HL-60 (cell line): ENCODE measurements around the gene IGFN1.

Experiments
- DNase-seq, 2 experiments: peaks; one replicate each; pipeline ENCODE4 v3.0.0-alpha.2; 2010 to 2020; ENCODE audit warnings: low read depth in 1 of 2, low spot score in 1 of 2
- H3K27ac ChIP-seq: fragments of 250-450 bp; sonication (Bioruptor Pico); replicated peaks from 2 replicates; pipeline ENCODE4 v1.5.1; 2020; ENCODE audit warnings: mild to moderate bottlenecking, moderate library complexity
- H3K27me3 ChIP-seq: fragments of 250-450 bp; sonication (Bioruptor Pico); 2 replicates; pipeline ENCODE4 v1.5.1; 2021; ENCODE audit warnings: mild to moderate bottlenecking, moderate library complexity; ENCODE audit not compliant: insufficient read depth, poor library complexity, severe bottlenecking
- H3K4me3 ChIP-seq: replicated peaks from 2 replicates; pipeline ENCODE4 v1.5.1; 2011; ENCODE audit warnings: mild to moderate bottlenecking, control low read depth, low read length; ENCODE audit not compliant: insufficient read depth
- GABPA ChIP-seq: IDR thresholded peaks from 2 replicates; pipeline ENCODE4 v1.6.1; 2012; ENCODE audit warnings: low read depth
- POLR2AphosphoS5 ChIP-seq: IDR thresholded peaks from 2 replicates; pipeline ENCODE4 v1.6.1; 2012; ENCODE audit warnings: low read depth
- SPI1 ChIP-seq: IDR thresholded peaks from 2 replicates; pipeline ENCODE4 v1.6.1; 2012; ENCODE audit warnings: low read depth, mild to moderate bottlenecking, borderline replicate concordance
- long read RNA-seq: library from polyadenylated mRNA; unstranded; transcript quantifications from one replicate; pipeline ENCODE4 v2.0.0, GENCODE V29; 2020
- TF ChIP-seq, protein P1 (sequence below): IDR thresholded peaks from 2 replicates; pipeline ENCODE4 v1.6.1; 2012; ENCODE audit warnings: low read depth; ENCODE audit not compliant: insufficient replicate concordance
- TF ChIP-seq, protein P2 (sequence below): IDR thresholded peaks from one replicate; pipeline ENCODE4 v1.5.1; 2011; ENCODE audit warnings: low read length, control low read depth, inconsistent platforms; ENCODE audit not compliant: insufficient read depth

IGFN1 gene
- long read RNA-seq: 0 reads

DNA sequence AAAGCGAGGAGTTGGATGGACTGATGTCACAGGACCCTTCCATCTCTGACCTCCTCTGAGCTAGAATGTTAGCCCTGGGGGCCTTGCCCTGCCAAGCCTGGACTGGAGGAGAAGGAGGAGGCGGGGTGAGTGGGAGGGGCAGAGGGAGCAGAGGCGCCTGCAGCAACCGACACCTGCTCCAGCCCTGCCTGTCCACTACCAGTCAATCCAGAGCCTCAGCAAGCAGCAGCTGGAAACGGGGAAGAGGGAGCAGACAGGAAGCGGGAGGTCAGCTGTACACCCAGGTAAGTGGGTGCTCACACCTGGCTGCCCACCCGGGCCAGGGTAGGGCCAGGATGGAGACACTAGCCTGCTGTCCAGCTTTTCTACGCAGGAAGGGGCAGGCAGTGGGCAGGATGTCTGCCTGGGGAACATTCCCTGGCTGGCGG, at the start of gene IGFN1:
IGFN1 (plus strand) TSS at position 201 of the 428 bp plus-strand sequence. CDS start 2,470 bp downstream, outside the sequence.
- peaks cover 3% of the 10 kb centered on the region for H3K27me3 ChIP-seq
- DNase-seq: no peak
- no peak within 1 kb of the TSS for H3K4me3 ChIP-seq
- TF ChIP-seq POLR2AphosphoS5 (no peak), SPI1 (no peak), GABPA (no peak)
- TF ChIP-seq, protein P1, sequence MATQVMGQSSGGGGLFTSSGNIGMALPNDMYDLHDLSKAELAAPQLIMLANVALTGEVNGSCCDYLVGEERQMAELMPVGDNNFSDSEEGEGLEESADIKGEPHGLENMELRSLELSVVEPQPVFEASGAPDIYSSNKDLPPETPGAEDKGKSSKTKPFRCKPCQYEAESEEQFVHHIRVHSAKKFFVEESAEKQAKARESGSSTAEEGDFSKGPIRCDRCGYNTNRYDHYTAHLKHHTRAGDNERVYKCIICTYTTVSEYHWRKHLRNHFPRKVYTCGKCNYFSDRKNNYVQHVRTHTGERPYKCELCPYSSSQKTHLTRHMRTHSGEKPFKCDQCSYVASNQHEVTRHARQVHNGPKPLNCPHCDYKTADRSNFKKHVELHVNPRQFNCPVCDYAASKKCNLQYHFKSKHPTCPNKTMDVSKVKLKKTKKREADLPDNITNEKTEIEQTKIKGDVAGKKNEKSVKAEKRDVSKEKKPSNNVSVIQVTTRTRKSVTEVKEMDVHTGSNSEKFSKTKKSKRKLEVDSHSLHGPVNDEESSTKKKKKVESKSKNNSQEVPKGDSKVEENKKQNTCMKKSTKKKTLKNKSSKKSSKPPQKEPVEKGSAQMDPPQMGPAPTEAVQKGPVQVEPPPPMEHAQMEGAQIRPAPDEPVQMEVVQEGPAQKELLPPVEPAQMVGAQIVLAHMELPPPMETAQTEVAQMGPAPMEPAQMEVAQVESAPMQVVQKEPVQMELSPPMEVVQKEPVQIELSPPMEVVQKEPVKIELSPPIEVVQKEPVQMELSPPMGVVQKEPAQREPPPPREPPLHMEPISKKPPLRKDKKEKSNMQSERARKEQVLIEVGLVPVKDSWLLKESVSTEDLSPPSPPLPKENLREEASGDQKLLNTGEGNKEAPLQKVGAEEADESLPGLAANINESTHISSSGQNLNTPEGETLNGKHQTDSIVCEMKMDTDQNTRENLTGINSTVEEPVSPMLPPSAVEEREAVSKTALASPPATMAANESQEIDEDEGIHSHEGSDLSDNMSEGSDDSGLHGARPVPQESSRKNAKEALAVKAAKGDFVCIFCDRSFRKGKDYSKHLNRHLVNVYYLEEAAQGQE: no peak
- TF ChIP-seq, protein P2, sequence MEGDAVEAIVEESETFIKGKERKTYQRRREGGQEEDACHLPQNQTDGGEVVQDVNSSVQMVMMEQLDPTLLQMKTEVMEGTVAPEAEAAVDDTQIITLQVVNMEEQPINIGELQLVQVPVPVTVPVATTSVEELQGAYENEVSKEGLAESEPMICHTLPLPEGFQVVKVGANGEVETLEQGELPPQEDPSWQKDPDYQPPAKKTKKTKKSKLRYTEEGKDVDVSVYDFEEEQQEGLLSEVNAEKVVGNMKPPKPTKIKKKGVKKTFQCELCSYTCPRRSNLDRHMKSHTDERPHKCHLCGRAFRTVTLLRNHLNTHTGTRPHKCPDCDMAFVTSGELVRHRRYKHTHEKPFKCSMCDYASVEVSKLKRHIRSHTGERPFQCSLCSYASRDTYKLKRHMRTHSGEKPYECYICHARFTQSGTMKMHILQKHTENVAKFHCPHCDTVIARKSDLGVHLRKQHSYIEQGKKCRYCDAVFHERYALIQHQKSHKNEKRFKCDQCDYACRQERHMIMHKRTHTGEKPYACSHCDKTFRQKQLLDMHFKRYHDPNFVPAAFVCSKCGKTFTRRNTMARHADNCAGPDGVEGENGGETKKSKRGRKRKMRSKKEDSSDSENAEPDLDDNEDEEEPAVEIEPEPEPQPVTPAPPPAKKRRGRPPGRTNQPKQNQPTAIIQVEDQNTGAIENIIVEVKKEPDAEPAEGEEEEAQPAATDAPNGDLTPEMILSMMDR: no peak
- H3K27ac ChIP-seq: no peak within 1 kb of the TSS

DNA sequence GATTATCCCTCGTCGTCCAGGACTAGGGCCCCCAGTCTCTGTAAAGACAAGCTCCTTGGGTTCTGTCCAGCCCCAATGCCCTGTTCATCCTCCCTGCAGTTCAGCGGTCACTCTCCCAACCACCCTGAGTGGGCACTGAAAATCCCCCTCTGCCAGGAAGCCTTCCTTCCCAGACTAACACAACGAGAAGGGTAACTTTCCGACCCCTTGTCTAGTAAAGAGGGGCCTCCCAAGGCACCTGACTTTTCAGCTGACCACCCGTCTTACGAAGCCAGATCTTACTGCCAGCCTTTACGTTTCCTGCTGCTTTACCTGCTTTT, 49.7 kb upstream of the IGFN1 start:
- Histone ChIP-seq H3K4me3 (no peak overlapping the region), H3K27me3 (no peaks in the 10 kb centered on the region), H3K27ac (no peak overlapping the region)
- TF ChIP-seq, protein P2: no peak
- TF ChIP-seq GABPA (no peak), POLR2AphosphoS5 (no peak), SPI1 (no peak)
- TF ChIP-seq, protein P1: no peak
- no peak for DNase-seq

DNA sequence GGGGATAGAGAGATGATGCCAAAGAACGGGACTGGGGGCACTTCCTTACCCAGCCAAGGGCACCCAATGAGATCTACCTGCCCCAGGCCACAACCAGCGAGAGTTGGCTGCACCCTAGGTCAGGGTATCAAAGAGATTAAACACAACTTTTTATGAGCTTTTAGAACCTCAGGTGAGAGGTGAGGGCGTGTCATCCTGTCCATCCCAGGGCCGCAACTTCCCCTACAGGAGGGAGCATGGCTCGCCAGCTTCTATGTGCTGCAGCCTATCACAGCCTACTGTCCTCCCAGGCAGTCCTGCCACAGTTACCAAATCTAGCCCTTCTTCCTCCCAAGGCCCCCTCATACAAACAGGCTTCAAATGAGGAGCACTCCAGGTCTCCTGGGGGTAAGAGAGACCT, 49.2 kb upstream of the IGFN1 start:
- TF ChIP-seq, protein P2: no peak
- TF ChIP-seq POLR2AphosphoS5: no peak
- TF ChIP-seq SPI1: no peak
- TF ChIP-seq, protein P1: no peak
- TF ChIP-seq GABPA: no peak
- no peak for DNase-seq
- H3K27me3 ChIP-seq: no peaks in the 10 kb centered on the region
- no peak overlapping the region for H3K27ac ChIP-seq
- H3K4me3 ChIP-seq: no peak overlapping the region
